ENCODE data around the gene PHLDA3. TPM values are rescaled to one million over a fixed set of nuclear protein-coding genes. Genes with fewer than 3 reads are reported as not detected.
A peak's percentile ranks its signal among the peaks of the same experiment; 100 is the strongest.

The PHLDA3 gene
- polyA plus RNA-seq, 2 of the 4 experiments (the other 2 are of a cell fraction), result 40.5 to 91.1 TPM

- TF ChIP-seq REST (IDR thresholded peaks at IDR 0.05) (no peak), RAD21 (conservative IDR thresholded peaks at IDR 0.05 in 1 of 2, IDR thresholded peaks at IDR 0.05 in 1 of 2) (no peak), HOXB5 (CRISPR knock-in tag; IDR thresholded peaks at IDR 0.05) (no peak), JUNB (IDR thresholded peaks at IDR 0.05) (no peak)
- TF ChIP-seq, protein P1, sequence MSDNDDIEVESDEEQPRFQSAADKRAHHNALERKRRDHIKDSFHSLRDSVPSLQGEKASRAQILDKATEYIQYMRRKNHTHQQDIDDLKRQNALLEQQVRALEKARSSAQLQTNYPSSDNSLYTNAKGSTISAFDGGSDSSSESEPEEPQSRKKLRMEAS (IDR thresholded peaks at IDR 0.05), result no peak
Observed at GRCh38 chr1:201499191-201499590, 30.2 kb upstream of the PHLDA3 start (continued).

DNA sequence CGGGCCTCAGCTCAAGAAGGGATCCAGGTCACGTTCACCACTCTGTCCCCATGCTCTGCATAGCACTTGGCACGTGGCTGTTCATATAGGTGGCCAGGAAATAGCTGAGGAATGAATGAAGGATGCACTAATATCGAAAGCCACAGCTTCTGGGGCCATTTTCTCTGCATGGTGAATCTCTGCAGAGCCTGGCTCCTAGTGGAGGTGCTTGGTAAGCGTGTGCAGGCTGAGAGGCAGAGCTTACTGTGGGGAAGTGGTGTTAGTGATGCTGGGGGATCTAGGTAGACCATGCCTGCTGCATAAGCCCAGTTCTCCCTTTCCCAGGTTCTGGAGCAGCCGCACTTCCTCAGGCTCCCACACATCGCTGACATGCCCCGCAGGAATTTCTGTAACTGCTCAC lies 29.6 kb upstream of the PHLDA3 start:
- no peaks in the 10 kb centered on the region for H3K9me3 ChIP-seq
- H3K4me1 ChIP-seq, result peaks cover 56% of the 10 kb centered on the region
- peak; percentile 8 to 44; a peak in 3 of 6 replicates for ATAC-seq
- peak overlapping the region in 1 of 2 experiments; percentile 96; a peak in 3 of 6 replicates for H3K27ac ChIP-seq
- 93% methylated on average over 8 of the region's 8 CpGs for WGBS (ENCODE audit: missing lambda C conversion rate)
- ChIA-PET POLR2A (interaction anchor here (0.6 to 0.9 kb wide), 2 partner anchors 30 to 1321 kb away, joined by 3 read pairs; partner anchors contain the start of gene PHLDA3), CTCF (interaction anchor here (0.6 to 49.4 kb wide), 6 partner anchors 7 to 738 kb away, joined by 3 to 1452 read pairs (median 6); partner anchors contain the start of gene CSRP1)
- H3K4me2 ChIP-seq, result no peak overlapping the region
- TF ChIP-seq JUNB (IDR thresholded peaks at IDR 0.05) (no peak), BHLHE40 (IDR thresholded peaks at IDR 0.05; ENCODE audit: low read depth, low read length) (no peak), ZNF302 (CRISPR knock-in tag; IDR thresholded peaks at IDR 0.05) (no peak), HDAC2 (IDR thresholded peaks at IDR 0.05) (no peak), ZC3H11A (IDR thresholded peaks at IDR 0.05) (no peak), SREBF2 (IDR thresholded peaks at IDR 0.05) (no peak), RAD21 (conservative IDR thresholded peaks at IDR 0.05 in 1 of 2, IDR thresholded peaks at IDR 0.05 in 1 of 2) (no peak), PHF8 (IDR thresholded peaks at IDR 0.05; ENCODE audit: borderline replicate concordance, low read depth) (no peak), FOSB (CRISPR knock-in tag; IDR thresholded peaks at IDR 0.05) (no peak), EHF (CRISPR knock-in tag; IDR thresholded peaks at IDR 0.05) (no peak), ZSCAN20 (CRISPR knock-in tag; IDR thresholded peaks at IDR 0.05) (no peak), HOXA7 (CRISPR knock-in tag; IDR thresholded peaks at IDR 0.05) (no peak), RARB (CRISPR knock-in tag; IDR thresholded peaks at IDR 0.05) (no peak), CHD4 (IDR thresholded peaks at IDR 0.05; ENCODE audit: borderline replicate concordance) (no peak), CBX8 (IDR thresholded peaks at IDR 0.05) (no peak), POLR2A (IDR thresholded peaks at IDR 0.05; ENCODE audit: low read length) (no peak), HOXB13 (CRISPR knock-in tag; IDR thresholded peaks at IDR 0.05; ENCODE audit: low read depth) (no peak), MAZ (IDR thresholded peaks at IDR 0.05; ENCODE audit: borderline replicate concordance, low read depth, low read length) (no peak), KDM5A (IDR thresholded peaks at IDR 0.05) (no peak)
- TF ChIP-seq, protein P1 (IDR thresholded peaks at IDR 0.05), result no peak
- H3K4me3 ChIP-seq, result no peak overlapping the region
- no peak for FAIRE-seq
- DNase-seq (ENCODE audit: low read depth in 1 of 2, low spot score in 1 of 2), result no peak

GRCh38 chr1:201497935-201498509 lies 29.0 kb upstream of the PHLDA3 start:
- POLR2A ChIA-PET, result interaction anchor here (0.9 kb wide), 1 partner anchor 29 kb away, joined by 3 read pairs; the partner anchor contains the start of gene PHLDA3
- ATAC-seq (no peak), DNase-seq (ENCODE audit: low read depth in 1 of 2, low spot score in 1 of 2) (no peak), FAIRE-seq (no peak)
- Histone ChIP-seq H3K4me3 (no peak overlapping the region), H3K27ac (no peak overlapping the region), H3K9me3 (no peaks in the 10 kb centered on the region), H3K4me1 (peaks cover 57% of the 10 kb centered on the region), H3K4me2 (no peak overlapping the region)
- WGBS (ENCODE audit: missing lambda C conversion rate), result 91% methylated on average over 16 of the region's 16 CpGs
- CTCF ChIA-PET, result interaction anchor here (1.7 to 49.4 kb wide), 4 partner anchors 7 to 62 kb away, joined by 5 to 1452 read pairs (median 729); partner anchors contain the start of gene CSRP1
- TF ChIP-seq CHD4 (IDR thresholded peaks at IDR 0.05; ENCODE audit: borderline replicate concordance), result no peak
- no peak for TF ChIP-seq CHD2 (IDR thresholded peaks at IDR 0.05; ENCODE audit: low read length, partially characterized antibody)

All from A549 (cell line).